Lower leg skin (tissue), 4 donors: ENCODE results near the gene RALGAPA2. TPM values are rescaled to one million over a fixed set of nuclear protein-coding genes. Genes with fewer than 3 reads are reported as not detected.

Experiments
- DNase-seq, 2 donors: peaks; one replicate each; pipeline ENCODE4 v3.0.0-alpha.2; 2019; ENCODE audit warnings: low spot score in 2 of 2
- H3K4me3 ChIP-seq: fragments of 200-600 bp; sonication (generic); 2 replicates; pipeline ENCODE4 v1.5.1; 2017; ENCODE audit warnings: mild to moderate bottlenecking, low read depth; ENCODE audit not compliant: poor library complexity, severe bottlenecking
- CTCF ChIP-seq, 3 donors: fragments of 450-650 bp; IDR thresholded peaks; one replicate each; pipeline ENCODE4 v1.5.1; 2016; ENCODE audit warnings: antibody characterized with exemption in 3 of 3, mild to moderate bottlenecking in 3 of 3, moderate library complexity in 2 of 3
- POLR2A ChIP-seq, 2 donors: fragments of 450-650 bp; IDR thresholded peaks; one replicate each; pipeline ENCODE4 v1.6.1; 2016 to 2017; ENCODE audit warnings: antibody characterized with exemption in 2 of 2, mild to moderate bottlenecking in 1 of 2, moderate library complexity in 1 of 2
- WGBS, 2 donors: methylation state at CpG; one replicate each; pipeline ENCODE4 v1.1.5; 2018; 5-methylcytosine and 5-hydroxymethylcytosine counted together
- intact Hi-C: fragments of 100-400 bp; cut with DNase I; formaldehyde crosslinking; loops from one replicate; pipeline ENCODE4 v1.15.0; 2023; ENCODE audit warnings: low total_unique reads
- total RNA-seq, 4 donors: library from RNA; depleted of rRNA; stranded (reverse); fragments of >200 nt; gene quantifications; one replicate each; pipeline ENCODE4 v1.1.0, GENCODE V29; 2016

RALGAPA2 gene
- total RNA-seq, 4 donors from 2014 or later = 56.1 to 78.8 (median 60.8) TPM

GRCh38 chr20:20754714-20755113 lies 42.3 kb upstream of the RALGAPA2 start:
- DNase-seq = no peak
- TF ChIP-seq POLR2A (IDR thresholded peaks at IDR 0.05) = no peak
- intact Hi-C loops = no loop called here
- H3K4me3 ChIP-seq = no peak overlapping the region
- WGBS, 2 donors = 78 to 82% methylated on average over 3 of the region's 3 CpGs

GRCh38 chr20:20752712-20753111 lies 40.3 kb upstream of the RALGAPA2 start:
- WGBS, 2 donors = 54 to 56% methylated on average over 5 of the region's 5 CpGs
- no peak overlapping the region for H3K4me3 ChIP-seq
- TF ChIP-seq POLR2A (IDR thresholded peaks at IDR 0.05) (no peak), CTCF (IDR thresholded peaks at IDR 0.05) (no peak)
- intact Hi-C loops = no loop called here
- no peak for DNase-seq

- TF ChIP-seq POLR2A (IDR thresholded peaks at IDR 0.05) (no peak), CTCF (IDR thresholded peaks at IDR 0.05) (no peak)
- H3K4me3 ChIP-seq = no peak overlapping the region
- WGBS, 2 donors = 76 to 80% methylated on average over 1 of the region's 1 CpG
- no peak for DNase-seq
- intact Hi-C loops = no loop called here
Observed at GRCh38 chr20:20747298-20747697, 34.9 kb upstream of the RALGAPA2 start.

- 30 to 37% methylated on average over 5 of the region's 5 CpGs for WGBS, 2 donors
- TF ChIP-seq CTCF (IDR thresholded peaks at IDR 0.05) = no peak
- no peak for TF ChIP-seq POLR2A (IDR thresholded peaks at IDR 0.05)
- intact Hi-C loops = no loop called here
- no peak overlapping the region for H3K4me3 ChIP-seq
- no peak for DNase-seq
Observed at GRCh38 chr20:20744170-20744725, 31.8 kb upstream of the RALGAPA2 start.

GRCh38 chr20:20743511-20744169 lies 31.2 kb upstream of the RALGAPA2 start:
- no peak overlapping the region for H3K4me3 ChIP-seq
- DNase-seq = peak; percentile 43 to 93
- 17 to 18% methylated on average over 15 of the region's 15 CpGs for WGBS, 2 donors
- no peak for TF ChIP-seq CTCF (IDR thresholded peaks at IDR 0.05)
- TF ChIP-seq POLR2A (IDR thresholded peaks at IDR 0.05) = no peak
- intact Hi-C loops = no loop called here

- TF ChIP-seq POLR2A (IDR thresholded peaks at IDR 0.05) (no peak), CTCF (IDR thresholded peaks at IDR 0.05) (no peak)
- peak in 1 of 2 donors; percentile 10 for DNase-seq
- no peak overlapping the region for H3K4me3 ChIP-seq
- intact Hi-C loops = no loop called here
- WGBS, 2 donors = 50 to 58% methylated on average over 10 of the region's 10 CpGs
Observed at GRCh38 chr20:20741087-20742045, 28.9 kb upstream of the RALGAPA2 start.
